WTC11 (cell line): ENCODE results near the gene RAB11FIP3. TPM values are rescaled to one million over a fixed set of nuclear protein-coding genes. Genes with fewer than 3 reads are reported as not detected.
A peak's percentile ranks its signal among the peaks of the same experiment; 100 is the strongest.

ENCODE experiments used
- ATAC-seq: fragments of 200-7000 bp; cut with Tn5 transposase; 2 replicates; pipeline ENCODE4 v1.10.0; 2021; ENCODE audit warnings: mild to moderate bottlenecking, moderate library complexity
- CTCF ChIA-PET: fragments of 300-600 bp; sonication (Branson Sonifier 250); formaldehyde crosslinking; loops from one replicate; lab custom pipeline; 2021; ENCODE audit warnings: antibody characterized with exemption; lab: Charles Lee
- POLR2A ChIA-PET: fragments of 350-600 bp; sonication (Branson Sonifier 250); formaldehyde crosslinking; loops from one replicate; lab custom pipeline; 2021; ENCODE audit warnings: antibody characterized with exemption; lab: Charles Lee
- DNase-seq: peaks from one replicate; pipeline ENCODE4 v3.0.0; 2021; ENCODE audit warnings: low spot score
- H3K27ac Mint-ChIP-seq: 2 replicates; pipeline ENCODE4 v1.8.0; 2021; ENCODE audit warnings: mixed read lengths
- H3K27me3 Mint-ChIP-seq: 2 replicates; pipeline ENCODE4 v1.8.0; 2021; ENCODE audit warnings: low read depth, mild to moderate bottlenecking, moderate library complexity, mixed read lengths
- H3K36me3 Mint-ChIP-seq: 2 replicates; pipeline ENCODE4 v1.8.0; 2021; ENCODE audit warnings: mixed read lengths
- H3K4me1 Mint-ChIP-seq: 2 replicates; pipeline ENCODE4 v1.8.0; 2022; ENCODE audit warnings: mixed read lengths
- H3K4me3 Mint-ChIP-seq: 2 replicates; pipeline ENCODE4 v1.8.0; 2021; ENCODE audit warnings: mild to moderate bottlenecking, moderate library complexity, mixed read lengths
- H3K9me3 Mint-ChIP-seq: 2 replicates; pipeline ENCODE4 v1.8.0; 2021; ENCODE audit warnings: mixed read lengths
- ATF6 ChIP-seq: sonication (generic); formaldehyde crosslinking; IDR thresholded peaks from 2 replicates; pipeline ENCODE4 v1.8.1; 2023; ENCODE audit warnings: mild to moderate bottlenecking, missing genetic modification reagents
- FOXP1 ChIP-seq: sonication (generic); formaldehyde crosslinking; IDR thresholded peaks from 2 replicates; pipeline ENCODE4 v1.8.0; 2022; ENCODE audit warnings: missing genetic modification reagents, mild to moderate bottlenecking, moderate library complexity, borderline replicate concordance
- IRF1 ChIP-seq: sonication (generic); formaldehyde crosslinking; IDR thresholded peaks from 2 replicates; pipeline ENCODE4 v1.8.0; 2023; ENCODE audit warnings: missing genetic modification reagents
- MLX ChIP-seq: sonication (generic); formaldehyde crosslinking; IDR thresholded peaks from 2 replicates; pipeline ENCODE4 v1.8.1; 2023; ENCODE audit warnings: mild to moderate bottlenecking, missing genetic modification reagents, moderate library complexity
- MYBL2 ChIP-seq: sonication (generic); formaldehyde crosslinking; IDR thresholded peaks from 2 replicates; pipeline ENCODE4 v1.8.1; 2023; ENCODE audit warnings: mild to moderate bottlenecking, moderate library complexity, missing genetic modification reagents
- SMAD3 ChIP-seq: sonication (generic); formaldehyde crosslinking; IDR thresholded peaks from 2 replicates; pipeline ENCODE4 v1.8.0; 2022; ENCODE audit warnings: missing genetic modification reagents, mild to moderate bottlenecking, borderline replicate concordance
- SOX15 ChIP-seq: fragments of 250-450 bp; sonication (Bioruptor Pico); IDR thresholded peaks from 2 replicates; pipeline ENCODE4 v1.9.0; 2021; ENCODE audit warnings: mild to moderate bottlenecking
- TEAD4 ChIP-seq: sonication (generic); formaldehyde crosslinking; IDR thresholded peaks from 2 replicates; pipeline ENCODE4 v1.8.0; 2022; ENCODE audit warnings: mild to moderate bottlenecking, missing genetic modification reagents
- USF2 ChIP-seq: sonication (generic); formaldehyde crosslinking; IDR thresholded peaks from 2 replicates; pipeline ENCODE4 v1.8.1; 2023; ENCODE audit warnings: mild to moderate bottlenecking, missing genetic modification reagents, moderate library complexity
- ZBTB21 ChIP-seq: sonication (generic); formaldehyde crosslinking; IDR thresholded peaks from 2 replicates; pipeline ENCODE4 v1.8.1; 2023; ENCODE audit warnings: mild to moderate bottlenecking, missing genetic modification reagents, borderline replicate concordance
- ZMAT4 ChIP-seq: fragments of 250-450 bp; sonication (Bioruptor Pico); IDR thresholded peaks from 2 replicates; pipeline ENCODE4 v1.9.0; 2021; ENCODE audit warnings: mild to moderate bottlenecking
- ZNF532 ChIP-seq: fragments of 250-450 bp; sonication (Bioruptor Pico); IDR thresholded peaks from 2 replicates; pipeline ENCODE4 v1.9.0; 2021; ENCODE audit warnings: mild to moderate bottlenecking, borderline replicate concordance
- total RNA-seq: library from RNA; stranded (reverse); gene quantifications from 3 replicates; pipeline ENCODE4 v1.2.3, GENCODE V29; 2021

The RAB11FIP3 gene
- total RNA-seq, 1 experiment from 2014 or later: 38.6 TPM

GRCh38 chr16:392450-393030 lies 32.9 kb upstream of the RAB11FIP3 start:
- no peak for TF ChIP-seq SOX15 (CRISPR knock-in tag)
- TF ChIP-seq USF2 (CRISPR knock-in tag): no peak
- no peak for TF ChIP-seq FOXP1 (CRISPR knock-in tag)
- no peak for DNase-seq
- ChIA-PET POLR2A (no interaction called here), CTCF (interaction anchor here (0.6 to 3.4 kb wide), 27 partner anchors 9 to 283 kb away, joined by 3 to 27 read pairs (median 5); partner anchors contain the start of genes DECR2, NHLRC4, PGAP6 and RAB11FIP3)
- Mint-ChIP-seq H3K27ac (no peak overlapping the region), H3K36me3 (peaks cover 12% of the 10 kb centered on the region), H3K4me3 (no peak overlapping the region), H3K9me3 (peaks cover 5% of the 10 kb centered on the region), H3K27me3 (peaks cover 3% of the 10 kb centered on the region; the same call in 1 of the 2 replicates), H3K4me1 (peaks cover 26% of the 10 kb centered on the region)
- no peak for ATAC-seq

GRCh38 chr16:396199-396598 lies 29.2 kb upstream of the RAB11FIP3 start:
- Mint-ChIP-seq H3K4me1 (peaks cover 25% of the 10 kb centered on the region), H3K9me3 (peaks cover 5% of the 10 kb centered on the region), H3K27me3 (peaks cover 3% of the 10 kb centered on the region; the same call in 1 of the 2 replicates), H3K36me3 (peaks cover 17% of the 10 kb centered on the region), H3K27ac (peak overlapping the region; percentile 99), H3K4me3 (peak overlapping the region; percentile 94)
- no peak for DNase-seq
- ChIA-PET CTCF (interaction anchor here (1.0 to 1.2 kb wide), 4 partner anchors 9 to 99 kb away, joined by 3 to 6 read pairs (median 5); no protein-coding TSS in a partner anchor), POLR2A (no interaction called here)
- TF ChIP-seq ATF6: no peak
- TF ChIP-seq ZBTB21 (CRISPR knock-in tag): no peak
- no peak for TF ChIP-seq ZMAT4
- TF ChIP-seq SMAD3 (CRISPR knock-in tag): no peak
- no peak for TF ChIP-seq MYBL2 (CRISPR knock-in tag)
- no peak for TF ChIP-seq TEAD4
- no peak for TF ChIP-seq ZNF532 (CRISPR knock-in tag)
- TF ChIP-seq IRF1 (CRISPR knock-in tag): no peak
- TF ChIP-seq MLX (CRISPR knock-in tag): no peak
- no peak for ATAC-seq
